Activated T-cell treated with anti-CD3 and anti-CD28 coated beads for 4 hours (primary cell): ENCODE results near the gene NCOA6.

ENCODE experiments used
- DNase-seq: peaks from one replicate; pipeline ENCODE4 v3.0.0-alpha.2; 2020

NCOA6 gene

DNA sequence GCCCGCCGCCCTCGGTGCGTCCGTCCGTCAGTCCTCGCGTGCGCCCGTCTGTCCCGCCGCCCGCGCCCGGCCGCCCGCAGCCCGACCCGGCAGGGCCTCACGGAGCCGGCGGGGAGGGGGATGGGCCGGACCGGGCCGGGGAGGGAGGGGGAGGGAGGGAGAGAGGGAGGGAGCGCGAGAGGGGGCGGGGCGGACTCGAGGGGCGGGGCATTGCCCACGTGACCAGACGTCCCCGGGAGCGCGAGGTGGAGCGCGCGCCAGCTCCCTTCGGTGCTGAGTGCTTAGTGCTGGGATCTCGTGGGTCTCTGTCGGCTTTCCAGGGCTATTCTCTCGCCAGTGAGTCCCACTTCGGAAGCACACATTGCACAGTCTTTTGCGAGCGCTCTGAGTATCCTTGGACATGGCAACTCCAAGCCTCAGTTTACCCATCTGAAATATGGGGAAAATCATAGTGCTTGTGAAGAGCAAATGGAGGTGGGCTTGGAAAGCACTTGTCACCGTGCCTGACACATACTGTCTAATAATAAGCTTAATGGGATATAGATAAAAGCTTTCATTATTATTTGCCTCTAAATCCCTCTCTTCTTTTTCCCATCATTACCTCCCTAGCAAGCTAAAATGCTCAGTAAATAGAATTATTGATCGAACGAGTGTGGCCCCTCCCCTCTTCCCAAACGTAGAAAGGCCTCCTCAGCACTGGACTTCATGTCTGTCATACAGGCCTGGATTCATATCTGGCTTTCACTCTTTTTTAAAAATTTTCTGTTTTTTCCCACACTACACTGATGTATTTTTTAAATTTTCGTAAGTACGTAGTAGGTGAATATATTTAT lies at the start of gene NCOA6:
Gene NCOA6, minus strand, starts transcription at position 122 of the 833 bp plus-strand sequence. CDS start 43,296 bp downstream, outside the sequence.
- DNase-seq: peak; percentile 86

DNA sequence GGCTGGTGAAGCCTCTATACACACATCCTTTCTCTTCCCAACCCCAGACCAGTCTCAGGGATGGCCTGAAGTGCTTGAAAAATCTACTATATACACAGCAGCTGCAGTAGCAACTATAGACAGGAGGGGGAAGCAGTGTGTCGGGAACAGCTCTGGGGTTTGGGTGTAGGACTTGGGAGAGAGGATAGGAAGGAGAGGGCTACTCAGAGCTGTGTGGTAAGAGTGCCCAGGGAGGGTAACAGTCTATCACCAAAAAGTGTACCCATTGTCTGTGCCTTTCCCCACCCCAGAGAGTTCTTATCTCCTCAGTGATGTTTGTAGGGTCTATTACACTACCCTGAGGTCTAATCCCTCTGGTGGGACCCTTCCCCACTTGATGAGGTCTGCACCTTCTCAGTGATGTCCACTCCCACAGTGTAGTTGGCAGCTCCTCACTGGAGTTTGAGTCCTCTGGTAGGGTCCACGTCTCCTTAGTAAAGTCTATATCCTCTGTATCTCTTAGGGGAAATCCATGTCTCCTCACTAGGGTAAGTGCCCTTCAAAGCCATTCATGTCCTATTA lies 48.7 kb upstream of the NCOA6 start:
- peak; percentile 36 for DNase-seq

DNA sequence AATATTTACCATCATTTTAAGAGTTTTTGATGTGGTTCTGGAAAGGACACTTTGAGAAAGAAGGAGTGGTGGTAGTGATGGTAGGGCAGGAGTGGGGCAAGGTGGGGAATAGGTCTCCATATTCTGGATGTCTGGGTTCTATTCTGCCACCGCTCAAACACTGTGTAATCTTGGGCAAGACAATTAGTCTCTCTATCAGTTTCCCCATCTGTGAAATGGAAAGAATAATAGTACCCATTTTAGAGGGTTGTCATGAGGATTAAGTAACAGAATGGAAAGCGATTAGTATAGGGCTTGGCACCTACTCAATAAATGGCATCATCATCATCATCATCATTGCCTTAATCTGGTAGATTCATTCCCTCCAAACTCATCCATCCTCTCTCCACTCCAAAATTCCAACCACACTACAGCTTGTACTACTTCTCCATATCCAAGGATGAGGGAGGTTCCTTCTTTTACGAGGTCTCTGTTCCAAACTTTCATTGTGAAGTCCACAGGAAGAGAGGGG lies 48.2 kb upstream of the NCOA6 start:
- no peak for DNase-seq

DNA sequence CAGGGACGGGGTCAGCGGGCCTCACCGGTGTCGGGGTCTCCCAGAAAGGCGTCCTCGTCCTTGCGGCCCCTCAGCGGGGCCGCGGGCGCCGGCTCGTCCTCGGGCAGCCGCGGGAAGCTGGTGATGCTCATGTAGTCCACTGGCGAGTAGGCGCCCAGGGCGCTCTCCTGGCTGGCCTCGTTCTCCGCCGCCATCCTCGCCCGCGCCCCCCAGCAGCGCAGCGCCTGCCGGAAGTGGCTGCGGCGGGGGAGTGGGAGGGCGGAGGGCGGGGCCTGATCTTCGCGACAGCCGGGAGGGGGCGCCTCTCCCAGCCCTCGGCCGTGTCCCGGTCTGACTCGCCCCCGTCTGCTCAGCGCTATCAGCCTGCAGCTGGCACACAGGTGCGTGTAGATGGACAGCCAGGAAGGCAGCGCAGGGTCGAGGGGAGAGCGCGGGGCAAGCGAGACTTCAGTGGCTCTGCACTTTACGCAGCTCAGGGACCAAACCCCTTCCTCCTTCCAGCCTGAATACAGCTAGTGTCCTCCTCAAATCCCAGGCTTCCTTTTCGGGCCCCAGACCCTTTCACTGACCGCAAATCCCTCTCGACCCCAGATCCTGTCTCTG lies 47.3 kb upstream of the NCOA6 start, which contains the start of gene GGT7:
Gene GGT7, minus strand, starts transcription at position 235 of the 603 bp plus-strand sequence. Its CDS starts 41 bp downstream, at position 194.
- peak; percentile 88 for DNase-seq

DNA sequence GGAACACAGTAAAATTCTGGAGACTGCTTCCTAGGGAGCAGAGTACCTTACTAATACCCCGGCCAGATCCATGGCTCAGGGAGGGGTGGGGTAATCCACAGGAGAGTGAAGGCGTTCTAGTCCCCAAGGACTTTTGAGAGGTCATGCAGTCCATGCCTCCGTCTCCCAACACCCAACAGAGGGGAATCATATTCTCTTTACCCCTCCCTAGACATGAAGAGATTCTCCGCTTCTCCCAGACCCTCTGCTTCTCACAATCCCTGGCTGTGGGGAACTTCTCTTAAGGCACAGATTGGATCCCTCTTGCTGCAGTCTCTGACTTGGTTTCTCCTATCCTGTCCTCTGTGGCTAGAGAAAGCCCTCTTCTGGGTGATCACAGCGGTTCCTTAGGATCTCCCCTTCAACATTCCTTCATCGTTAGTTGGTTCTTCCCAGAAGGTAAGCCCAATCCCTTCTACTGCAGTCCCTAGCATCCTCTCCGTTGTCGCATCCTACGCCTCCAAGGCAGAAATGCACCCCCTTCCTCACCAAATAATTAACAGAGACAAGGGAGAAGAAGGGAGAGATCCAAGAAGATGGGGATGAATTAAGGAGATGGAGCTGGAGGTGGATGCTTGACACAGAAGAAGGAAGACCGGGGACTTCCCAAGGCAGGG lies 46.6 kb upstream of the NCOA6 start:
- no peak for DNase-seq

DNA sequence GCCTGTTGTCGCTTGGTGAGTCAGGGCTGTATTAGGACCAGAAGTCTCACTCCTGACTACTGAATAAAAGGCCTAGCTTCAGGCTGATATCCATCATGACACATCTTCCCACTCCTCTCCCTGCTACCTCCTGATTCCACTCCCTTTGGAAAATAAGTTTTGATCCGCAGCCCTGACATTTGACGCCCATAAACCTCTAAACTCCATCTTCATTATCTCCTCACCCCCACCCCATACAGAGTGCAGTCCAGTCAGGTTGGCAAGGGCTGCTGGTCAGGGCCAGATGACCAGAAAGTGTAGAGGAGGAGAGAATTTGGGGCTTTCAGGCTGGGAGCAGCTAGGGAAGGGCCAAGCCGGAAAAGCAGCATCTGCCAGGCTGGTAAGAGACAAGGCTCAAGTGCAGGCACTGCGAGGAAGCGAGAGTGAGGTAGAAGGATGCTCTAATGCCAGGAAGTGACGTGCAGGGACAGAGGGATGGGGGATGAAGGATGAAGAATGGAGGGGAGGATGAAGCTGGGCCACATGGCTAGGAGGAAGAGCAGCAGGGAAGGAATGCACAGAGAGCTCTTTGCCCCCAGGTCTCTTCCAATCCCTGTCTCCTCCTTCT lies 46.0 kb upstream of the NCOA6 start:
- DNase-seq: no peak

DNA sequence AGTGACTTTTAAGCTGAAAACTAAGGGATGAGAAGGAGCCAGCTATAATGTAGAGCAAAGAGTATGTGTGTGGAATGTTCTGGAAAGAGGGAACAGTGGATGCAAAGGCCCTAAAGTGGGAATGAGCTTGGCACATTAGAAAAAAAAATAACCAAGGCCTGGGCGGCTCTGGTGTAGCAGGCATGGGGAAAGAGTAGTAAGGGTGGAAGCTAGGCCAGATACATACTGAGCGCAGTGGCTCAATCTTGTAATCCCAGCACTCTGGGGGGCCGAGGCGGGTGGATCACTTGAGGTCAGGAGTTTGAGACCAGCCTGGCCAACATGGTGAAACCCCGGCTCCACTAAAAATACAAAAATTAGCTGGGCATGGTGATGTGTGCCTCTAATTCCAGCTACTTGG lies 38.8 kb upstream of the NCOA6 start:
- no peak for DNase-seq

DNA sequence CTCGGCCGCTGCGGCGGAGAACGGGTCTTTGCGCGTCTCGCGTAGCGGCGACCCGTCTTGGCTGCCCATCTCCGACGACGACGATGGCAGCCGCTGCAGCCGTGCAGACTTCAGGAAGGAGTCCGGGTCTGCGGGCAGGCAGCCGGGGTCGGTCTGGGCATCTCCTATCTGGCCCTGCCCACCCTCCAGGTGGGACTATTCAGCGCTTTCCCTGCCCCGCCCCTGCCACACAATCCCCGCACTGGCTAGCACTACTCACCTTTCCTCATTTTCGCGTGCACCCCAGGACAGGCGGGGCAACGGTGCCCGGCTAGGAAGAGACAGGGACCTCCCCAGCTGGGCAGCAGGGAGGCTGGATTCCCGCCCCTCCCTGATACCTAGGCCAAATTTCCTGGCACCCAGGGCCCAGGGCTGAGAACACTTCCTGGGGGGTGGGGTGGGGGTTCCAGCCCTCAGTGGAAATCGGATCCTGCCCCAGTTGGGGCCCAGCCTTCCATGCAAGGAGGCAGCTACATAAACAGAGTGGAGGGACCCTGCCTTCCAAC lies 38.0 kb upstream of the NCOA6 start:
- DNase-seq: no peak

DNA sequence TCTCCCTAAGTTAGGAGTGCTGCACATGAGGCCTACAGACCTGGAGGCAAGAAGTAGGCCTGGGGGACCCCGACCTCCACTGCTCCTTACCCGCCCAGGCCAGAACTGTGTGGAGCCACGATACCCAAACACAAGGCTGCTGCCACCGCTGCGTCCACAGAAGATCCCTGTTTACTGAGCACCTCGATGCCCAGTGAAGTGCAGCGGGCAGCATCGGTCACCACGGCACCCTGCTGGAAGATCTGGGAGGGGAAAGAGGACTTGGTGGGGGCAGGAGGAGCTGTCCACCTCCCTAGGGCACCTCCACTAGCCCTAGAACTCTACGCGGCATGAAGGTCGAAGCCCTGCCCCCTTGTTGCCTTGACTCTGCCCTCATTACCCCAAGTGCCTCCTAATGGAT lies 37.3 kb upstream of the NCOA6 start:
- DNase-seq: no peak

DNA sequence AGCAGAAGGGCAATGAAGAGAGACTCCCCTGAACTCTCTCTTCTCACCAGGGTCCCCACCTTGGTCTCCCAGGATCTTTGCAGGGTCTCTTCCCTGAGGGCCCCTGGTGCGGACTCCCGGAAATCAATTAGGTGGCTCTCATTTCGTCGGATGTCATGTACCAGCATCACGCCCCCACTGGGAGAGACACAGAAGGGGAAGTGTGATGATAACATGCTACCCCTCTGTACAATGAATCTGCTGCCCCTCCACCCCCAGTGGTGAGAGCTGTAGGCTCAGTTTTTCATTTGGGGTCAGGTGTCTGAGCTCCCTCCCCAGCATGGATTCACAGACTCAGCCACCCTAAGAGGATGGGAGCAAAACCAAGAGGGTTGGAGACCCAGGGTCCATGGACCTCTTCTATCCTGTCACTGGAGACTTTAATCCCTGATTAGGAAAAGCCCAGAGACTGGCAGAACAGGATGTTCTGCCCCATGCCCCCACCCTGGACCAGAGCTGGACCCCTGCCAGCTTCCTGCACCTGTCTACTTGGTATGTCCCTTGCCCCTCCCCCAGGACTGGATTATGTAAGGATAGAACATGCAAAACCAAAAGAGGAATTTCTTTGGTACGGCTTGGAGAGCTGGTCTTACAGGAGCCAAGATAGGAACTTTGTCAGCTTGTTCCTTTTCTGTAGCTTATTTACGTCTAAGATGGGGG lies 36.1 kb upstream of the NCOA6 start:
- DNase-seq: no peak

DNA sequence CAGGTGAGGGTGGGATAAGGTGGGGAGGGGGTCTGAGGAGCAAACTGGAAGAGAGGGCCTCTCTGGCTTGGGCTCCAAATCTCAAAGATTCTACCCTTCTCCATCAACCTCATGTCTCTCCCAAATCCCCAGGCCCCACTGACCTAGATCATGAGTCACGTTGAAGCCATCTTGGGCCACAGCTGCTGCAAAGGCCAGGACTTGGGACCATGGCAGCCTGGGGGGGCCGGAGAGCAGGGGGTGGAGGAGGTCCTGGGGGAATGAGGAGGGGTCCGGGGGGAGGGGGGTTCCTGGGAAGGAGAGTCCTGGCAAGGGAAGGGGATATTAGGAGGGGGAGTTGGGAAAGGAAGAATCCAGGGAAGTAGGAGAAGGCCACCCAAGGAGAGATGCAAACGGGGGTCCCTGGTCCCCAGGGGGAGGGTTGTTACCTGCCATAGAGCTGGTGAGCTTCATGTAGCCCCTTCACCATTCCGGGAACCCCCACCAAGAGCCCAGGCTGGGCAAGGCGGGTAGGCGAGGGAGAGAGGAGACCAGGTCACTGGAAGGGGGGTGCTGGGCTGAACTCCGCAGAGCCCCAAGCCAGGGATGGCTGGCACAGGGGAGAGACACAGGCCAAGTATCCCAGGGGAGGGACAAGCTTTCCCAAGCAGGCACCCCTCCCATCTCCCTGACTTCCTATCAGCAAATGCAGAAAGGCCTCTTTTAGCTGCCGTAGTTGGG lies 34.5 kb upstream of the NCOA6 start:
- no peak for DNase-seq

DNA sequence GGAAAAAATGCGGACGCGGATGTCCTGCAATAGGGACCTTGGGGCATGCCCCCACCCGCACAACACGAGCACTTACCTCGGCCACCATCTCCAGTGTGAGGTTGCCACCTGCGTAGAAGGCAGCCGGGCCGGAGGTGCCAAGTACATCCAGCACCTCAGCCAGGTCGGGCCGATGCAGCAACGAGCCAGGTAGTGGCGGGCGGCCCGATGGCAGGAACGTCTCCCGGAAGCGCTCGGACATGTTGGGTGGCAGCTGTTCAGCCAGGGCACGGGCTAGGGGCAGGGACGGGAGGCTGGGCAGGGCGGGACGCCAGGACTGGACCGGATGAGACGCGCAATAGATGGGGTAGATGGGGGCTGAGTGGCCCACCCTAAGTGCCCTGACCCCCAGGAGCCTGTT lies 33.9 kb upstream of the NCOA6 start:
- no peak for DNase-seq

DNA sequence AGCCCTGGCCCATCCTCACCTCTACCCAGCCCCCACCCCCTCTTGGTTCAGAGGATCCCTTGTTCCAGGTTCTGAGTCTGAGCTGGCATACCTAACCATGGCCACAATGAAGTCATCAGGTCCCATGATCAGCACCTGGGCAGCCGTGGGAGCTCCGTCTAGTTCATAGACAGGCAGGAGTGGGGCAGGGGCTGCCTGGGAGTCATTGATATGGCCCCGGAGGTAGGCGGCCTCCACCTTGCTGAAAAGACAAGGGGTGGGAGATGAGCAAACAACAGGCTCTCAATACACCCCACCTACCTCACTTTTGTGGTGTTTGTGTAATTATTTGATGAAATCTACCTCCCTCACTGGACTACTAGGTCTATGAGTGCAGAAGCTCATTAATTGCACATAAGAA lies 26.8 kb upstream of the NCOA6 start:
- DNase-seq: no peak

DNA sequence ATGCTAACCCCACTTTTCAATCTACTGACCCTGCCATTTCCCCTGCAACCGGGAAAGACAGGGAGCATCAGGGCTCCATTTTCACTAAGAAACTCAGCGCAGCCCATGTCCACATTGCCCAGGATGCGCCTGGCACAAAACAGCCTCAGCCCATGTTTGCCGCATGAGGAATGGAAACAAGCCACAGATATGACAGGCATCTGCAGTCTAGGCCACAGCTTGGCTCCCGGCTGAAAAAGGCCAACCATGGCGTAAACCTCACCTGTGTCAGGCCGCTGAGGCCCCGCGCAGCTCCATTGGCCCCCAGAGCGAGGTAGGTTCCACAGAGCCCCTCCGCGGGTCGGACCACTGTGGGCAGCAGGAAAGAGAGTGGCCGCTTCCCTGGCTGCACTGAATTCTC lies 25.5 kb upstream of the NCOA6 start:
- no peak for DNase-seq

DNA sequence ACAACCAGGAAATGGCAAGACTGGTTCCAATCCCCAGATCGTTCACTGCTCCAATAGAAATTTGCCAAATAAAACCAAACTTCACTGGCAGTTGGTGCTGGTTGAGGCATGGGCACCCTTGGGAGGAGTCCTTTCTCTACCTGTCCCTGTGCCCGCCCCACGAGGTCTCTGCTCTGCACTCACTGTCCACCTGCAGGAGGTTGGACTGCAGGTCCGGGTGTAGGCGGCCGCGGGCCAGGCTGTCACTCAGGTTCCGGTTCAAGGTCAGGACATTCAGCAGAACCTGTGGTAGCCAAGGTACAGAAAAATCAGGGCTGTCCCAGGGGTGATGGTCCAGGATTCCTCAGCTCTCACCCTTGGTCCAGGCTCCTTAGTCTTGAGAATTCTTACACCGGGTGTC lies 24.3 kb upstream of the NCOA6 start:
- DNase-seq: no peak

DNA sequence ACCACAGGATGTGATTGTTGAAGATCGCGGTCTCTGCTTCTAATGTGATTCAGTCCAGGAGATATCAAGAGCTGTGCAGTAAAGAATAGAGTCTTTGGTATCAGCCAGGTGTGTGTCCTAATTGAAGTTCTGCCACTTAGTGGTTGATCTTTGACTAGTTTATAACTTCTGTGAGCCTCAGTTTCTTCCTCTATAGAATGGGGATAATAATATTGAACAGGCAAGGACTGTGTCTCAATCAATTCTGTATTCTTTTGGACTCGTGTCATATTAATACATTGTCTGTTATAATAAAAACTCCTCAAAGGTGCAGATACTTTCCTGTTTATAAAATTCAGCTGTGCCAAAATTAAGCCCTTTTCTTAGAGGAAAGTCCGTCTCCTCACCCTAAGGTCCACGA lies 23.1 kb upstream of the NCOA6 start:
- DNase-seq: no peak

DNA sequence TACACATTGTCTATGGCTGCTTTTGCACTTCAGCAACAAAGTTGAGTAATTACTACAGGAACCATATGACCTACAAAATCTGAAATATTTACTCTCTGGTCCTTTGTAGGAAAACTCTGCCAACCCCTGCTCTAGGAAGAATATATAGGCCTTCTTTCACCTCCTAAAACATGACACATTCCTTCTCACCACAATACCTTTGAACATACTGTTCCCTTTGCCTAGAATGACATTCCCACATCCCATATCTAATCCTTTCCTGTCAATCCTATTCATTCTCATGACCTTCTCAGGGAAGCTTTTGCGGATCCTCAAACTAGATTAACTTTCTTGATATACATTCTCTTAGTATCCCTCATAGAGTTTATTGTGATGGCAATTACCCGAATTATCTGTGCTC lies 18.0 kb upstream of the NCOA6 start:
- DNase-seq: no peak

DNA sequence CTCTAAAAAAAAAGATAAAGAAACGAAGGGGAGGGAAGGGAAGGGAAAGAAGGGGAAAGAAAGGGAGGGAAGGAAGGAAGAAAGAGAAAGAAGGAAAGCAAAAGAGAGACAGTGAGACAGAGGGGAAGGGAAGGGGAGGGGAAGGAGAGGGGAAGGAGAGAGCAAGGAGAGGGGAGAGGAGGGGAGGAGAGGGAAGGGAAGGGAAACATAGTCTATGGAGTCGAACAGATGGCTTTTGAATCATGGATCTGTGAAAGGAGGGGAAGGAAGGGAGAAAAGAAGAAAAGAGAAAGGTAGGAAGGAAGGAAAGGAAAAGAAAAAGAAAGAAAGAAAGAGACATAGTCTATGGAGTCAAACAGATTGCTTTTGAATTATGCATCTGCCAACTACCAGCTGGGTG lies 16.7 kb upstream of the NCOA6 start:
- DNase-seq: no peak

DNA sequence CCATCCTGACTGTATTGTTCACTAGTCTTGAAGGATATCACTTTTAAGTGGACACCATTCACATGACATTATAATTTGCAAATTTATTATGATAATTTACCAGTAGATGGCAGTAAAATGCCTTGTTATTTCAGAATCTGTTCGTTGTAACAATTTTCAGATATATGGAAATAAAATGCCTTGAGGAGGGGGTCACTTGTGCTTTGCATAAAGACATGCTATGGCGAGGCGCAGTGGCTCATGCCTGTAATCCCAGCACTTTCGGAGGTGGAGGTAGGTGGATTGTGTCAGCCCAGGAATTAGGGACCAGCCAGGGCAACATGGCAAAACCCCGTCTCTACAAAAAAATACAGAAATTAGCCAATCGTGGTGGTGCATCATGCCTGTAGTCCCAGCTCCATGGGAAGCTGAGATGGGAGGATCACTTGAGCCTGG lies 9.0 kb upstream of the NCOA6 start:
- no peak for DNase-seq

DNA sequence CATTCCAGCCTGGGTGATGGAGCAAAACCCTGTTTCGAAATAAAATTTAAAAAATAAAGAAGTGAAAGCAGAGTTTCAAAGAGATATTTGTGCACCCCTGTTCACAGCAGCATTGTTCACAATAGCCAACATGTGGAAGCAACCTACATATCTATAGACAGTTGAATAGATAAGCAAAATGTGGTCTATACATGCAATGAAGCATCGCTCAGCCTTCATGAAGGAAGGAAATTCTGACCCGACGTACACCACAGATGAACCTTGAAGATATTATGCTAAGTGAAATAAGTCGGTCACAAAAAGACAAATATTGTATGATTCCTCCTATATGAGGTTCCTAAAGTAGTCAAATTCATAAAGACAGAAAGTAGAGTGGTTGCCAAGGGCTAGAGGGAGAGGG lies 6.5 kb upstream of the NCOA6 start:
- DNase-seq: no peak

DNA sequence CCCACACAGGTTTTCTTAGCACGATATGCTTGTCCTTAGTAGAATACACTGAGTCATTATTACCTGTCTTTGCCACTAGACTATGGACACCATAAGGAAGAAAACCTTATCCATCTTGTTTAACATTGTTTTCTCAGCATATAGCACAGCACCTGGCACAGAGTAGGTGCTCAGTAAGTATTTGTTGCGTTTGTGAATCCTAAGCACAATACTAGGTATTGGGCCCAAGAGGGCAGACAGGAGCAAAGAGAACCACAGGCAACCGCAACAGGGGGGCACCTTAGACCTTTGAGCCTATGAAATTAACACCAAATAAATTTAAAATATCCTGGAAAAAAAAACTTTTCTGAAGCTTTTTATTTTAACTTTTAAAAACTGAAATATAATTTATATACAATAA lies 3.7 kb upstream of the NCOA6 start:
- no peak for DNase-seq
